PC-9 (cell line): ENCODE results near the gene NFATC1.

Experiments used
- EZH2 ChIP-seq: fragments of 200-600 bp; sonication (generic); IDR thresholded peaks from 2 replicates; pipeline ENCODE4 v1.8.0; 2017; ENCODE audit warnings: antibody characterized with exemption, low read depth
- TF ChIP-seq, protein P1 (sequence below): fragments of 200-600 bp; sonication (generic); conservative IDR thresholded peaks from 2 replicates; pipeline ENCODE4 v1.6.1; 2017; ENCODE audit warnings: mixed run types, antibody characterized with exemption, mild to moderate bottlenecking, moderate library complexity

DNA sequence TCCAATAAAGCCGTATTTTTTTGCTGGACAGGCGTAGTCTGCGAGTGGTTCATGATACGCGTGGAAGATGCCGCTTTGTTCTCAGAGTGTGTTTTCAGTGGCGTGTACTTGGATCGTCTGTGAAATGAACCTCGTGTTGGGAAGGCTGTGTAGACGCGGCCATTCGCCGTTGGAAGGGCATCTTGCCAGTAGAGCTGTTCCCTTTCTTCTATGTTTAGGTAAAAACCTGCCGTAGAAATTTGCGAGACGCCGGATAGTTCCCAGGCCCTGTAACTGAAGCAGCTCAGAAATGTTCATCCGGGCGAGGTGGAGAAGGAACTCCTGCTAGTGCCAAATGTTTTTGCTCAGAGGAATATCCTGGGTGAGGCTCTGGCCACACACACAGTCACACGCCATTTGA lies 133.6 kb downstream of the NFATC1 start:
- TF ChIP-seq, protein P1, sequence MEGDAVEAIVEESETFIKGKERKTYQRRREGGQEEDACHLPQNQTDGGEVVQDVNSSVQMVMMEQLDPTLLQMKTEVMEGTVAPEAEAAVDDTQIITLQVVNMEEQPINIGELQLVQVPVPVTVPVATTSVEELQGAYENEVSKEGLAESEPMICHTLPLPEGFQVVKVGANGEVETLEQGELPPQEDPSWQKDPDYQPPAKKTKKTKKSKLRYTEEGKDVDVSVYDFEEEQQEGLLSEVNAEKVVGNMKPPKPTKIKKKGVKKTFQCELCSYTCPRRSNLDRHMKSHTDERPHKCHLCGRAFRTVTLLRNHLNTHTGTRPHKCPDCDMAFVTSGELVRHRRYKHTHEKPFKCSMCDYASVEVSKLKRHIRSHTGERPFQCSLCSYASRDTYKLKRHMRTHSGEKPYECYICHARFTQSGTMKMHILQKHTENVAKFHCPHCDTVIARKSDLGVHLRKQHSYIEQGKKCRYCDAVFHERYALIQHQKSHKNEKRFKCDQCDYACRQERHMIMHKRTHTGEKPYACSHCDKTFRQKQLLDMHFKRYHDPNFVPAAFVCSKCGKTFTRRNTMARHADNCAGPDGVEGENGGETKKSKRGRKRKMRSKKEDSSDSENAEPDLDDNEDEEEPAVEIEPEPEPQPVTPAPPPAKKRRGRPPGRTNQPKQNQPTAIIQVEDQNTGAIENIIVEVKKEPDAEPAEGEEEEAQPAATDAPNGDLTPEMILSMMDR, result no peak
- TF ChIP-seq EZH2, result no peak
